ENCODE data around the gene ASB5. TPM values are rescaled to one million over a fixed set of nuclear protein-coding genes. Genes with fewer than 3 reads are reported as not detected.

The ASB5 gene
- polyA plus RNA-seq, 1 donor (not counting 4 experiments of a cell fraction or from before 2014, with no cell fraction given): not detected

- Histone ChIP-seq H3K9ac (ENCODE audit: control insufficient read depth, extremely low read depth, insufficient read depth, low read length) (no peak overlapping the region), H3K4me3 (ENCODE audit: control insufficient read depth in 2 of 3, extremely low read depth in 1 of 3, insufficient read depth in 2 of 3, low read depth in 1 of 3, low read length in 3 of 3) (no peak overlapping the region), H3K27me3 (ENCODE audit: control insufficient read depth, extremely low read depth, insufficient read depth, low read length) (no peaks in the 10 kb centered on the region), H3K27ac (ENCODE audit: control insufficient read depth, insufficient read depth, low read length) (no peak overlapping the region), H3K36me3 (ENCODE audit: control insufficient read depth in 2 of 2, extremely low read depth in 1 of 2, insufficient read depth in 2 of 2, low read length in 2 of 2) (no peaks in the 10 kb centered on the region), H2AFZ (ENCODE audit: control insufficient read depth, low read length) (no peak overlapping the region), H3K4me1 (ENCODE audit: control insufficient read depth, extremely low read depth, insufficient read depth, low read length) (no peaks in the 10 kb centered on the region), H3K9me3 (ENCODE audit: control insufficient read depth, low read depth, low read length) (no peaks in the 10 kb centered on the region), H4K20me1 (ENCODE audit: control insufficient read depth, extremely low read depth, insufficient read depth, low read length) (no peaks in the 10 kb centered on the region), H3K9me1 (ENCODE audit: control insufficient read depth, extremely low read depth, insufficient read depth, low read length) (no peaks in the 10 kb centered on the region), H3K4me2 (ENCODE audit: control insufficient read depth, extremely low read depth, insufficient read depth, low read depth, low read length) (no peak overlapping the region), H3K79me2 (ENCODE audit: control insufficient read depth, insufficient read depth, low read length) (no peaks in the 10 kb centered on the region)
- dilution Hi-C loops (cut with MboI; ENCODE audit: extremely low pct_ligation_motif_present, low sequenced_read_pairs): no loop called here
- DNase-seq (ENCODE audit: low read depth, low spot score) (no peak), FAIRE-seq (no peak)
- no peak for TF ChIP-seq EZH2 (IDR thresholded peaks at IDR 0.05; ENCODE audit: low read length)
- TF ChIP-seq, protein P1, sequence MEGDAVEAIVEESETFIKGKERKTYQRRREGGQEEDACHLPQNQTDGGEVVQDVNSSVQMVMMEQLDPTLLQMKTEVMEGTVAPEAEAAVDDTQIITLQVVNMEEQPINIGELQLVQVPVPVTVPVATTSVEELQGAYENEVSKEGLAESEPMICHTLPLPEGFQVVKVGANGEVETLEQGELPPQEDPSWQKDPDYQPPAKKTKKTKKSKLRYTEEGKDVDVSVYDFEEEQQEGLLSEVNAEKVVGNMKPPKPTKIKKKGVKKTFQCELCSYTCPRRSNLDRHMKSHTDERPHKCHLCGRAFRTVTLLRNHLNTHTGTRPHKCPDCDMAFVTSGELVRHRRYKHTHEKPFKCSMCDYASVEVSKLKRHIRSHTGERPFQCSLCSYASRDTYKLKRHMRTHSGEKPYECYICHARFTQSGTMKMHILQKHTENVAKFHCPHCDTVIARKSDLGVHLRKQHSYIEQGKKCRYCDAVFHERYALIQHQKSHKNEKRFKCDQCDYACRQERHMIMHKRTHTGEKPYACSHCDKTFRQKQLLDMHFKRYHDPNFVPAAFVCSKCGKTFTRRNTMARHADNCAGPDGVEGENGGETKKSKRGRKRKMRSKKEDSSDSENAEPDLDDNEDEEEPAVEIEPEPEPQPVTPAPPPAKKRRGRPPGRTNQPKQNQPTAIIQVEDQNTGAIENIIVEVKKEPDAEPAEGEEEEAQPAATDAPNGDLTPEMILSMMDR (optimal IDR thresholded peaks at IDR 0.05 in 1 of 3, IDR thresholded peaks at IDR 0.05 in 1 of 3, conservative IDR thresholded peaks at IDR 0.05 in 1 of 3; ENCODE audit: extremely low read depth in 1 of 3, insufficient read depth in 2 of 3, low read length in 3 of 3): no peak
Observed at GRCh38 chr4:176223561-176223960, 45.5 kb downstream of the ASB5 start.

GRCh38 chr4:176222149-176222548, 46.9 kb downstream of the ASB5 start:
- H4K20me1 ChIP-seq (ENCODE audit: control insufficient read depth, extremely low read depth, insufficient read depth, low read length): no peaks in the 10 kb centered on the region
- TF ChIP-seq EZH2 (IDR thresholded peaks at IDR 0.05; ENCODE audit: low read length): no peak
- TF ChIP-seq, protein P1 (optimal IDR thresholded peaks at IDR 0.05 in 1 of 3, IDR thresholded peaks at IDR 0.05 in 1 of 3, conservative IDR thresholded peaks at IDR 0.05 in 1 of 3; ENCODE audit: extremely low read depth in 1 of 3, insufficient read depth in 2 of 3, low read length in 3 of 3): no peak
- H3K4me3 ChIP-seq (ENCODE audit: control insufficient read depth in 2 of 3, extremely low read depth in 1 of 3, insufficient read depth in 2 of 3, low read depth in 1 of 3, low read length in 3 of 3): no peak overlapping the region
- H3K27ac ChIP-seq (ENCODE audit: control insufficient read depth, insufficient read depth, low read length): no peak overlapping the region
- H2AFZ ChIP-seq (ENCODE audit: control insufficient read depth, low read length): no peak overlapping the region
- H3K9me1 ChIP-seq (ENCODE audit: control insufficient read depth, extremely low read depth, insufficient read depth, low read length): no peaks in the 10 kb centered on the region
- H3K9ac ChIP-seq (ENCODE audit: control insufficient read depth, extremely low read depth, insufficient read depth, low read length): no peak overlapping the region
- FAIRE-seq: no peak
- no peaks in the 10 kb centered on the region for H3K79me2 ChIP-seq (ENCODE audit: control insufficient read depth, insufficient read depth, low read length)
- no peak for DNase-seq (ENCODE audit: low read depth, low spot score)
- no peaks in the 10 kb centered on the region for H3K27me3 ChIP-seq (ENCODE audit: control insufficient read depth, extremely low read depth, insufficient read depth, low read length)
- dilution Hi-C loops (cut with MboI; ENCODE audit: extremely low pct_ligation_motif_present, low sequenced_read_pairs): no loop called here
- H3K9me3 ChIP-seq (ENCODE audit: control insufficient read depth, low read depth, low read length): no peaks in the 10 kb centered on the region
- no peaks in the 10 kb centered on the region for H3K36me3 ChIP-seq (ENCODE audit: control insufficient read depth in 2 of 2, extremely low read depth in 1 of 2, insufficient read depth in 2 of 2, low read length in 2 of 2)
- no peaks in the 10 kb centered on the region for H3K4me1 ChIP-seq (ENCODE audit: control insufficient read depth, extremely low read depth, insufficient read depth, low read length)
- H3K4me2 ChIP-seq (ENCODE audit: control insufficient read depth, extremely low read depth, insufficient read depth, low read depth, low read length): no peak overlapping the region

Data from keratinocyte (primary cell).